Measurements from ENCODE around the gene VMO1.

The VMO1 gene

GRCh38 chr17:4753392-4753791, 32.8 kb downstream of the VMO1 start:
- H2AFZ ChIP-seq (ENCODE audit: low read depth), result no peak overlapping the region
- no peaks in the 10 kb centered on the region for H3K79me2 ChIP-seq (ENCODE audit: insufficient read depth, low read depth)
- no peaks in the 10 kb centered on the region for H3K27me3 ChIP-seq (ENCODE audit: insufficient read depth, low read depth)
- TF ChIP-seq, protein P1, sequence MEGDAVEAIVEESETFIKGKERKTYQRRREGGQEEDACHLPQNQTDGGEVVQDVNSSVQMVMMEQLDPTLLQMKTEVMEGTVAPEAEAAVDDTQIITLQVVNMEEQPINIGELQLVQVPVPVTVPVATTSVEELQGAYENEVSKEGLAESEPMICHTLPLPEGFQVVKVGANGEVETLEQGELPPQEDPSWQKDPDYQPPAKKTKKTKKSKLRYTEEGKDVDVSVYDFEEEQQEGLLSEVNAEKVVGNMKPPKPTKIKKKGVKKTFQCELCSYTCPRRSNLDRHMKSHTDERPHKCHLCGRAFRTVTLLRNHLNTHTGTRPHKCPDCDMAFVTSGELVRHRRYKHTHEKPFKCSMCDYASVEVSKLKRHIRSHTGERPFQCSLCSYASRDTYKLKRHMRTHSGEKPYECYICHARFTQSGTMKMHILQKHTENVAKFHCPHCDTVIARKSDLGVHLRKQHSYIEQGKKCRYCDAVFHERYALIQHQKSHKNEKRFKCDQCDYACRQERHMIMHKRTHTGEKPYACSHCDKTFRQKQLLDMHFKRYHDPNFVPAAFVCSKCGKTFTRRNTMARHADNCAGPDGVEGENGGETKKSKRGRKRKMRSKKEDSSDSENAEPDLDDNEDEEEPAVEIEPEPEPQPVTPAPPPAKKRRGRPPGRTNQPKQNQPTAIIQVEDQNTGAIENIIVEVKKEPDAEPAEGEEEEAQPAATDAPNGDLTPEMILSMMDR (conservative IDR thresholded peaks at IDR 0.05; ENCODE audit: low read depth, low read length), result no peak
- H3K4me3 ChIP-seq (IDR thresholded peaks at IDR 0.05; ENCODE audit: insufficient read depth, low read depth, low read length), result no peak overlapping the region
- H3K9ac ChIP-seq, result no peak overlapping the region
- H4K20me1 ChIP-seq (ENCODE audit: insufficient read depth), result no peaks in the 10 kb centered on the region
- no peaks in the 10 kb centered on the region for H3K4me1 ChIP-seq (ENCODE audit: low read depth, poor library complexity, severe bottlenecking)
- H3K4me2 ChIP-seq, result no peak overlapping the region
- H3K27ac ChIP-seq, result no peak overlapping the region
- no peaks in the 10 kb centered on the region for H3K36me3 ChIP-seq (ENCODE audit: insufficient read depth)

DNA sequence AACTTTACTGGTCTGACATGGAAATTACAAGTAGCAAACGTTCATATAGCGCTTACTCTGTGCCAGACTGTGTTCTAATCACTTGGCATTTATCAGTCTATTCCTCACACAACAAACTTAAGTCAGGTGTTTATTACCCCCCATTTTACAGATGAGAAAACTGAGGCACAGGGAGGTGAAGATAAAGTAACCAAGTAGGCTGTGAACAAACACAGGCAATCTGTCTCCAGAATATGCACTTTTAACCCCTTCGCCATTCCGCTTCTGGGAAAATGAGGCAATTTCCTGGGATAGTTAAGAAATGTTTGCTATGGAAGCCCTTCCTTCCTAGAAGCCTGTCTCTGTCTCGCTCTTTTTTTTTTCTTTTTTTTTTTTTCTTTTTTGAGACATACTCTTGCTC, 34.2 kb downstream of the VMO1 start:
- Histone ChIP-seq H4K20me1 (ENCODE audit: insufficient read depth) (no peaks in the 10 kb centered on the region), H3K4me1 (ENCODE audit: low read depth, poor library complexity, severe bottlenecking) (no peaks in the 10 kb centered on the region), H3K4me3 (IDR thresholded peaks at IDR 0.05; ENCODE audit: insufficient read depth, low read depth, low read length) (no peak overlapping the region), H3K27ac (no peak overlapping the region), H3K27me3 (ENCODE audit: insufficient read depth, low read depth) (no peaks in the 10 kb centered on the region), H3K4me2 (no peak overlapping the region), H3K79me2 (ENCODE audit: insufficient read depth, low read depth) (no peaks in the 10 kb centered on the region), H3K9ac (no peak overlapping the region), H2AFZ (ENCODE audit: low read depth) (no peak overlapping the region), H3K36me3 (ENCODE audit: insufficient read depth) (no peaks in the 10 kb centered on the region)
- TF ChIP-seq, protein P1 (conservative IDR thresholded peaks at IDR 0.05; ENCODE audit: low read depth, low read length), result no peak

- Histone ChIP-seq H3K79me2 (ENCODE audit: insufficient read depth, low read depth) (no peaks in the 10 kb centered on the region), H2AFZ (ENCODE audit: low read depth) (no peak overlapping the region), H3K4me3 (IDR thresholded peaks at IDR 0.05; ENCODE audit: insufficient read depth, low read depth, low read length) (no peak overlapping the region), H4K20me1 (ENCODE audit: insufficient read depth) (no peaks in the 10 kb centered on the region), H3K27me3 (ENCODE audit: insufficient read depth, low read depth) (no peaks in the 10 kb centered on the region), H3K9ac (no peak overlapping the region), H3K27ac (no peak overlapping the region), H3K4me2 (no peak overlapping the region), H3K4me1 (ENCODE audit: low read depth, poor library complexity, severe bottlenecking) (no peaks in the 10 kb centered on the region), H3K36me3 (ENCODE audit: insufficient read depth) (no peaks in the 10 kb centered on the region)
- TF ChIP-seq, protein P1 (conservative IDR thresholded peaks at IDR 0.05; ENCODE audit: low read depth, low read length), result no peak
Measured at GRCh38 chr17:4750606-4751005, 35.6 kb downstream of the VMO1 start.

- Histone ChIP-seq H3K4me3 (IDR thresholded peaks at IDR 0.05; ENCODE audit: insufficient read depth, low read depth, low read length) (no peak overlapping the region), H4K20me1 (ENCODE audit: insufficient read depth) (no peaks in the 10 kb centered on the region), H3K27me3 (ENCODE audit: insufficient read depth, low read depth) (no peaks in the 10 kb centered on the region), H3K4me2 (no peak overlapping the region), H3K4me1 (ENCODE audit: low read depth, poor library complexity, severe bottlenecking) (no peaks in the 10 kb centered on the region), H3K79me2 (ENCODE audit: insufficient read depth, low read depth) (no peaks in the 10 kb centered on the region), H3K9ac (no peak overlapping the region), H3K36me3 (ENCODE audit: insufficient read depth) (no peaks in the 10 kb centered on the region), H3K27ac (no peak overlapping the region), H2AFZ (ENCODE audit: low read depth) (no peak overlapping the region)
- TF ChIP-seq, protein P1 (conservative IDR thresholded peaks at IDR 0.05; ENCODE audit: low read depth, low read length), result no peak
Measured at GRCh38 chr17:4748686-4749085, 37.5 kb downstream of the VMO1 start.
